Mesendoderm (in vitro differentiated cells): ENCODE data around the gene FXYD6.

Experiments used
- DNase-seq: peaks from one replicate; pipeline ENCODE4 v3.0.0; 2013
- H2AK5ac ChIP-seq: 2 replicates; pipeline ENCODE4 v1.6.1; 2013; ENCODE audit warnings: low read length, inconsistent platforms
- H2BK120ac ChIP-seq: 2 replicates; pipeline ENCODE4 v1.6.1; 2013; ENCODE audit warnings: low read depth, mild to moderate bottlenecking, low read length, moderate library complexity, mixed read lengths
- H2BK15ac ChIP-seq: replicated peaks from 2 replicates; pipeline ENCODE4 v1.6.1; 2013; ENCODE audit warnings: low read depth, mild to moderate bottlenecking, moderate library complexity
- H2BK5ac ChIP-seq: 2 replicates; pipeline ENCODE4 v1.6.1; 2013; ENCODE audit warnings: low read length, inconsistent platforms
- H3K18ac ChIP-seq: 2 replicates; pipeline ENCODE4 v1.6.1; 2013; ENCODE audit warnings: mild to moderate bottlenecking, low read length, mixed read lengths
- H3K23ac ChIP-seq: one replicate; pipeline ENCODE4 v1.6.1; 2013; ENCODE audit warnings: low read length
- H3K27ac ChIP-seq: 2 replicates; pipeline ENCODE4 v1.5.1; 2013; ENCODE audit warnings: low read depth, mild to moderate bottlenecking, inconsistent platforms, low read length, moderate library complexity
- H3K27me3 ChIP-seq: 2 replicates; pipeline ENCODE4 v1.6.1; 2013; ENCODE audit warnings: low read length, control low read depth, mild to moderate bottlenecking, inconsistent platforms; ENCODE audit not compliant: insufficient read depth, poor library complexity
- H3K36me3 ChIP-seq: 2 replicates; pipeline ENCODE4 v1.6.1; 2013; ENCODE audit warnings: low read length, inconsistent platforms; ENCODE audit not compliant: control insufficient read depth, insufficient read depth
- H3K4ac ChIP-seq: one replicate; pipeline ENCODE4 v1.6.1; 2013; ENCODE audit warnings: low read depth, mild to moderate bottlenecking, low read length, moderate library complexity
- H3K4me1 ChIP-seq: 2 replicates; pipeline ENCODE4 v1.6.1; 2013; ENCODE audit warnings: low read depth, low read length, inconsistent platforms; ENCODE audit not compliant: control insufficient read depth
- H3K4me2 ChIP-seq: 2 replicates; pipeline ENCODE4 v1.6.1; 2013; ENCODE audit warnings: low read length
- H3K4me3 ChIP-seq: 2 replicates; pipeline ENCODE4 v1.5.1; 2013; ENCODE audit warnings: mild to moderate bottlenecking, low read length
- H3K56ac ChIP-seq: one replicate; pipeline ENCODE4 v1.6.1; 2013; ENCODE audit warnings: low read length
- H3K79me1 ChIP-seq: 2 replicates; pipeline ENCODE4 v1.6.1; 2013; ENCODE audit warnings: low read length, inconsistent platforms
- H3K79me2 ChIP-seq: 2 replicates; pipeline ENCODE4 v1.6.1; 2013; ENCODE audit warnings: mild to moderate bottlenecking, low read length; ENCODE audit not compliant: control insufficient read depth, insufficient read depth
- H3K9ac ChIP-seq: 2 replicates; pipeline ENCODE4 v1.6.1; 2013; ENCODE audit warnings: low read length, inconsistent platforms
- H4K5ac ChIP-seq: one replicate; pipeline ENCODE4 v1.6.1; 2013; ENCODE audit warnings: low read length
- H4K8ac ChIP-seq: one replicate; pipeline ENCODE4 v1.6.1; 2013; ENCODE audit warnings: low read depth, mild to moderate bottlenecking, control low read depth, low read length, moderate library complexity
- WGBS: extraction: QIAGEN DNeasy Blood & Tissue Kit; methylation state at CpG from one replicate; pipeline ENCODE4 v1.1.7; 2013; ENCODE audit warnings: low lambda C conversion rate, missing lambda C conversion rate; ENCODE audit not compliant: insufficient coverage; ENCODE audit errors: extremely low coverage; 5-methylcytosine and 5-hydroxymethylcytosine counted together

Gene FXYD6

GRCh38 chr11:117851106-117851505, 25.4 kb downstream of the FXYD6 start:
- Histone ChIP-seq H3K4ac (no peak overlapping the region), H3K36me3 (no peaks in the 10 kb centered on the region), H3K79me1 (no peaks in the 10 kb centered on the region), H3K56ac (no peak overlapping the region), H3K27me3 (no peaks in the 10 kb centered on the region), H3K4me2 (no peak overlapping the region), H2AK5ac (no peak overlapping the region), H3K4me3 (no peak overlapping the region), H2BK120ac (no peak overlapping the region), H2BK15ac (no peak overlapping the region), H3K9ac (no peak overlapping the region), H3K79me2 (no peaks in the 10 kb centered on the region), H3K4me1 (peaks cover 3% of the 10 kb centered on the region), H3K27ac (no peak overlapping the region), H3K23ac (no peak overlapping the region), H4K5ac (no peak overlapping the region), H4K8ac (no peak overlapping the region), H3K18ac (no peak overlapping the region), H2BK5ac (no peak overlapping the region)
- peak; percentile 58 for DNase-seq
- no CpG with 5 or more reads among the region's 3 CpGs for WGBS

GRCh38 chr11:117849781-117850414, 26.6 kb downstream of the FXYD6 start:
- WGBS, result no CpG with 5 or more reads among the region's 6 CpGs

DNA sequence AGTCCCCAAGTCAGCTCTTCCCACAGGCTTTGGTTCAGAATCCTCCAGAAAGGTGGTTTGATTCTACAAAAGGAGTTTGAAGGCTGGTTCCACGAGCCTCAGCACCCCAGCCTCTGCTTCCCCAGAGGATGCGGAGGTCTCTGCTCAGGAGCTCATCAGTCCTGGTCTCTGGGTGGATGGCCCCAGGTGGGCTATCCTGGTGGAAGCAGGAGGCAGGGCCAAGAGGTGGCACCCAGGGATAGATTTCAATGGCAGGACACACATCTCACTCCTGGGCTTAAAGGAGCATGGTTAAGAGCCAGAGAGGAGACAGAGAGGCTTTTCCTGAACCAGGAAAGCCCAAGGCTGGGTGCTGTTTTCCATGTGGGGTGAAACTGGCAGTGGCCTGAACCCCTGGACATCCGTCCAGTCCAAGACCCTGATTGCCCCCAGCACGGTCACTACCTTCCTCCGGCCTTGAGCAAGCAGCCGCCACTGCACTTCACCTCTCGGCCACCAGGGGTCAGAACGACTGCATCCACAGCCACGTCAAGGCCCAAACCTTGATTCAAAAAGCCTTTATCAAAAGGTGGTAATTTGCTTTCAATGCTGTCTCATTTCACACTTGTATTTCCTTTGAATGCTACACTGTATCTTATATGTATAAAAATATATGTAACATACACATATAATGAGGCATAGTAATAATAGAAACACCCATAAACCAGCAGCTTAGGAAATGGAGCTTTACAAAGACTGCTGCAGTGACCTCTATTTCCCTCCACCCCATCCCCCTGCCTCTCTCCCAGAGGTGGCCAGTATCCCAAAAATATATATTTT, 32.6 kb downstream of the FXYD6 start:
- no peaks in the 10 kb centered on the region for H3K79me1 ChIP-seq
- no peak overlapping the region for H3K27ac ChIP-seq
- H3K4me2 ChIP-seq, result no peak overlapping the region
- no peak overlapping the region for H3K23ac ChIP-seq
- no peaks in the 10 kb centered on the region for H3K4me1 ChIP-seq
- H4K5ac ChIP-seq, result no peak overlapping the region
- no peak overlapping the region for H3K18ac ChIP-seq
- H3K36me3 ChIP-seq, result no peaks in the 10 kb centered on the region
- no peak overlapping the region for H2BK5ac ChIP-seq
- no peak overlapping the region for H4K8ac ChIP-seq
- H3K9ac ChIP-seq, result no peak overlapping the region
- no peak overlapping the region for H2BK15ac ChIP-seq
- H2AK5ac ChIP-seq, result no peak overlapping the region
- no peak overlapping the region for H2BK120ac ChIP-seq
- H3K4ac ChIP-seq, result no peak overlapping the region
- DNase-seq, result peak; percentile 60
- no peak overlapping the region for H3K56ac ChIP-seq
- H3K4me3 ChIP-seq, result no peak overlapping the region
- no peaks in the 10 kb centered on the region for H3K79me2 ChIP-seq
- no CpG with 5 or more reads among the region's 9 CpGs for WGBS
- H3K27me3 ChIP-seq, result no peaks in the 10 kb centered on the region

More at GRCh38 chr11:117849781-117850414, 26.6 kb downstream of the FXYD6 start:
- H3K36me3 ChIP-seq, result no peaks in the 10 kb centered on the region
- no peak overlapping the region for H2BK15ac ChIP-seq
- DNase-seq, result no peak
- no peak overlapping the region for H3K27ac ChIP-seq
- no peak overlapping the region for H4K8ac ChIP-seq
- no peak overlapping the region for H3K56ac ChIP-seq
- no peak overlapping the region for H3K9ac ChIP-seq
- no peak overlapping the region for H2BK5ac ChIP-seq
- no peak overlapping the region for H3K23ac ChIP-seq
- H2AK5ac ChIP-seq, result no peak overlapping the region
- no peaks in the 10 kb centered on the region for H3K79me1 ChIP-seq
- H3K4me2 ChIP-seq, result no peak overlapping the region
- no peak overlapping the region for H3K18ac ChIP-seq
- H3K27me3 ChIP-seq, result no peaks in the 10 kb centered on the region
- H2BK120ac ChIP-seq, result no peak overlapping the region
- no peak overlapping the region for H4K5ac ChIP-seq
- no peak overlapping the region for H3K4ac ChIP-seq
- no peak overlapping the region for H3K4me3 ChIP-seq
- H3K4me1 ChIP-seq, result peaks cover 3% of the 10 kb centered on the region
- H3K79me2 ChIP-seq, result no peaks in the 10 kb centered on the region

GRCh38 chr11:117842131-117842941, 34.1 kb downstream of the FXYD6 start:
- H2BK15ac ChIP-seq, result no peak overlapping the region
- H3K4me1 ChIP-seq, result no peaks in the 10 kb centered on the region
- H4K8ac ChIP-seq, result no peak overlapping the region
- no peaks in the 10 kb centered on the region for H3K79me2 ChIP-seq
- WGBS, result no CpG with 5 or more reads among the region's 16 CpGs
- no peak overlapping the region for H3K4me3 ChIP-seq
- no peak overlapping the region for H2AK5ac ChIP-seq
- no peak overlapping the region for H2BK120ac ChIP-seq
- H3K56ac ChIP-seq, result no peak overlapping the region
- no peak overlapping the region for H3K23ac ChIP-seq
- no peaks in the 10 kb centered on the region for H3K27me3 ChIP-seq
- no peak overlapping the region for H3K4ac ChIP-seq
- H3K18ac ChIP-seq, result no peak overlapping the region
- H3K36me3 ChIP-seq, result no peaks in the 10 kb centered on the region
- no peak overlapping the region for H2BK5ac ChIP-seq
- H3K79me1 ChIP-seq, result no peaks in the 10 kb centered on the region
- DNase-seq, result no peak
- H3K4me2 ChIP-seq, result no peak overlapping the region
- H3K9ac ChIP-seq, result no peak overlapping the region
- H3K27ac ChIP-seq, result no peak overlapping the region
- no peak overlapping the region for H4K5ac ChIP-seq

DNA sequence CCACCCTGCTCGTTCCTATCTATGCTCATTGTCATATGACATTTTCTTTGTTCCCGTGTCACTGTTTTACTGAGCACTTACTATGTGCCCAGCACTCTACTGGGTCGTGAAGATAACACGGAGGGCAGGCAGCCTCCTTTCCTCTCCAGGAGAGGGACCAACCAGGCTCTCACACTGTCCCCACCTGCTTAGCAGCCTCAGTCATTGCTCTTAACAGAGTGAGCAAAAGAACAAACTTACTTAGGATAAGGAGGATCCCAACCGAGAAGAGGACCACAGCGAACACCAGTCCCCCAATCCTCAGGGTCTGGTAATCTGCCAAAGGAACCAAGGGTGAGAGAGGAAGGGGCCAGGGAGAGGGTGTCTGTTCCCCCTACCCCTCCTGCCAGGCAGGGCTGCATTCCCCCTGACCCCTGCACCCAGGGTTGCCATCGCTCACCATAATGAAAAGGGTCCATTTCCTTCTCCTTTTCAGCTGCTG, 34.9 kb downstream of the FXYD6 start:
- H2BK15ac ChIP-seq, result no peak overlapping the region
- H4K5ac ChIP-seq, result no peak overlapping the region
- no peaks in the 10 kb centered on the region for H3K79me1 ChIP-seq
- no CpG with 5 or more reads among the region's 7 CpGs for WGBS
- H3K9ac ChIP-seq, result no peak overlapping the region
- no peak overlapping the region for H3K56ac ChIP-seq
- H4K8ac ChIP-seq, result no peak overlapping the region
- no peak overlapping the region for H3K4me2 ChIP-seq
- no peaks in the 10 kb centered on the region for H3K79me2 ChIP-seq
- H3K27ac ChIP-seq, result no peak overlapping the region
- no peaks in the 10 kb centered on the region for H3K36me3 ChIP-seq
- no peak overlapping the region for H2AK5ac ChIP-seq
- no peak overlapping the region for H3K4me3 ChIP-seq
- H2BK5ac ChIP-seq, result no peak overlapping the region
- DNase-seq, result no peak
- H3K27me3 ChIP-seq, result no peaks in the 10 kb centered on the region
- H3K18ac ChIP-seq, result no peak overlapping the region
- H3K23ac ChIP-seq, result no peak overlapping the region
- no peaks in the 10 kb centered on the region for H3K4me1 ChIP-seq
- H3K4ac ChIP-seq, result no peak overlapping the region
- no peak overlapping the region for H2BK120ac ChIP-seq
